ENCODE results near the gene FAM200A.

FAM200A gene

DNA sequence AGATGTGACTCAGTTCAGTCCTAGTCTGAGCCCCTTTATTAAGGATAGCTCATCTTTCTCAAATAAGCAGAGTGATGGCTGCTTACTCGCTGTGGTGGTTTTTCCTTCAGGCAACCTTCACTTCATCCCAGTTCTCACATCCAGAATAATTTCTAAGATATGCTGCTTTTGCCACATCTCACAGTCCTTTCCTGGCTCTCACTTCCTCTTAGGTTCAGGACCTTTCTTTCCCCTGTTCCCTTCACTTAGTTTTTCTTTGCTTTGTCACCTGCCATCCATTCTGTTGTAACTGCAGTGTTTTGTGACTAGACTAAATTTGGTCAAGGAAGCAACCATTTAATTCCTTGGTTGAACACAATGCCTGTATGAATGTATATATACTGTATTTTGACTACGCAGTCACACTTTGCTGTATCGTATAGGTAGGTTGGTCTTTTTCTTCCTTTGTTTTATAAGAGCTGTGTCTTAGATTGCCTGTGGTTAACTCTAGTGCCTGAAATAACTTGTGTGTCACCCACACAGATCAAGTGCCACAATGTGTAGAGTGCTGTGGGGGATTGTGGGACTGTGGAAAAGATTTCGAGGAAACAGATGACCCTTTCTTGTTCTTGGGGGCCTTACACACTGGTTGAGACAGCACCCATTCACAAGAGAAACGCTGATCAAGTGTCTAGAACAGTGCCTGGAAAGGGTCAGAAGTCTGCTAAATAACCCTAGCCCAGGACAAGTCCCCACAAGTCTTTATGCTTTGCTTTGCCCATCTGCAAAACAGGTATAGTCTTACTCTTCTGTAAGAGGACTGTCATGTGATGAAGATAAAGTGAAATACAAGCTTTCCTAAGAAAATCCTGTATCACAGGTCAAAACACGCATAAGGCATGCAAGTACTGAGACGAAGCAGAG is 9.2 kb upstream of the FAM200A start:
- Histone ChIP-seq H3K27me3 (ENCODE audit: insufficient read depth, poor library complexity, severe bottlenecking) (no peaks in the 10 kb centered on the region), H3K9me3 (ENCODE audit: severe bottlenecking) (no peaks in the 10 kb centered on the region), H3K36me3 (ENCODE audit: low read depth) (peaks cover 74% of the 10 kb centered on the region), H3K4me1 (ENCODE audit: insufficient read depth, poor library complexity, severe bottlenecking) (peaks cover 43% of the 10 kb centered on the region), H3K4me3 (ENCODE audit: severe bottlenecking) (no peak overlapping the region), H3K27ac (ENCODE audit: poor library complexity, severe bottlenecking) (peak overlapping the region; percentile 92)
- DNase-seq (ENCODE audit: low spot score): no peak
- TF ChIP-seq, protein P1, sequence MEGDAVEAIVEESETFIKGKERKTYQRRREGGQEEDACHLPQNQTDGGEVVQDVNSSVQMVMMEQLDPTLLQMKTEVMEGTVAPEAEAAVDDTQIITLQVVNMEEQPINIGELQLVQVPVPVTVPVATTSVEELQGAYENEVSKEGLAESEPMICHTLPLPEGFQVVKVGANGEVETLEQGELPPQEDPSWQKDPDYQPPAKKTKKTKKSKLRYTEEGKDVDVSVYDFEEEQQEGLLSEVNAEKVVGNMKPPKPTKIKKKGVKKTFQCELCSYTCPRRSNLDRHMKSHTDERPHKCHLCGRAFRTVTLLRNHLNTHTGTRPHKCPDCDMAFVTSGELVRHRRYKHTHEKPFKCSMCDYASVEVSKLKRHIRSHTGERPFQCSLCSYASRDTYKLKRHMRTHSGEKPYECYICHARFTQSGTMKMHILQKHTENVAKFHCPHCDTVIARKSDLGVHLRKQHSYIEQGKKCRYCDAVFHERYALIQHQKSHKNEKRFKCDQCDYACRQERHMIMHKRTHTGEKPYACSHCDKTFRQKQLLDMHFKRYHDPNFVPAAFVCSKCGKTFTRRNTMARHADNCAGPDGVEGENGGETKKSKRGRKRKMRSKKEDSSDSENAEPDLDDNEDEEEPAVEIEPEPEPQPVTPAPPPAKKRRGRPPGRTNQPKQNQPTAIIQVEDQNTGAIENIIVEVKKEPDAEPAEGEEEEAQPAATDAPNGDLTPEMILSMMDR (IDR thresholded peaks at IDR 0.05; ENCODE audit: poor library complexity, severe bottlenecking): no peak
- ATAC-seq (ENCODE audit: low read depth): peak; percentile 10

DNA sequence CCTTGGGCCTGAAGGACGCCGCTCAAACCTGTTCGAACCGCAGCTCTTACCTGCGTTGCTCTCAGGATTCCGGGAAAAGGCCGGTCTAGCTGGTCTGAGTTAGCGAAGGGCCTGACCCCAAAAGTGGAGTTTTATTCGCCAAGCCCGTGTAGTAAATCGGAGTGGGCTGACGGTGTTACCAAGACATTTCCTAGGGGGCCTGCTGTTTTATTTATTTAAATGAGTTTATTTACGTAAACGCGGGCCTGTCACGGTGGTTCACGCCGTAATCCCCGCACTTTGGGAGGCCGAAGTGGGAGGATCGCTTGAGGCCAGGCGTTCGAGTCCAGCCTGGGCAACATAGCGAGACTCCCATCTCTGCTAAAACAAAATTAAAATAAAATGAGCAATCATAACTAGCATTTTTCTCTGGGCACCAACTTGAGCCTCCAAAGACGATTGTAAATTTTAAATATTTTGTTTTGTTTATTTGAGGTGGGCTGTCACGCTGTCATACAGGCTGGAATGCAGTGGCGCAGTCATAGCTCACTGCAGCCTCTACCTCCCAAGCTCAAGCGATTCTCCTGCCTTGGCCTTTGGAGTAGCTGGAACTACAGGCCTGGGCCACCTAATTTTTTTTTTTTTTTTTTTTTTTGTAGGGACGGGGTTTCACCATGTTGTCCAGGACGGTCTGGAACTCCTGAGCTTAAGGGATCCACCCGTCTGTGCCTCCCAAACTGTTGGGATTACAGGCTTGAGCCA is 7.4 kb upstream of the FAM200A start:
- TF ChIP-seq, protein P1 (IDR thresholded peaks at IDR 0.05; ENCODE audit: poor library complexity, severe bottlenecking): no peak
- Histone ChIP-seq H3K36me3 (ENCODE audit: low read depth) (peaks cover 58% of the 10 kb centered on the region), H3K4me3 (ENCODE audit: severe bottlenecking) (peak overlapping the region; percentile 89), H3K4me1 (ENCODE audit: insufficient read depth, poor library complexity, severe bottlenecking) (peaks cover 43% of the 10 kb centered on the region), H3K27ac (ENCODE audit: poor library complexity, severe bottlenecking) (peak overlapping the region; percentile 92), H3K9me3 (ENCODE audit: severe bottlenecking) (no peaks in the 10 kb centered on the region), H3K27me3 (ENCODE audit: insufficient read depth, poor library complexity, severe bottlenecking) (no peaks in the 10 kb centered on the region)
- ATAC-seq (ENCODE audit: low read depth) (peak; percentile 6; the same call in 2 of the 3 replicates), DNase-seq (ENCODE audit: low spot score) (no peak)

DNA sequence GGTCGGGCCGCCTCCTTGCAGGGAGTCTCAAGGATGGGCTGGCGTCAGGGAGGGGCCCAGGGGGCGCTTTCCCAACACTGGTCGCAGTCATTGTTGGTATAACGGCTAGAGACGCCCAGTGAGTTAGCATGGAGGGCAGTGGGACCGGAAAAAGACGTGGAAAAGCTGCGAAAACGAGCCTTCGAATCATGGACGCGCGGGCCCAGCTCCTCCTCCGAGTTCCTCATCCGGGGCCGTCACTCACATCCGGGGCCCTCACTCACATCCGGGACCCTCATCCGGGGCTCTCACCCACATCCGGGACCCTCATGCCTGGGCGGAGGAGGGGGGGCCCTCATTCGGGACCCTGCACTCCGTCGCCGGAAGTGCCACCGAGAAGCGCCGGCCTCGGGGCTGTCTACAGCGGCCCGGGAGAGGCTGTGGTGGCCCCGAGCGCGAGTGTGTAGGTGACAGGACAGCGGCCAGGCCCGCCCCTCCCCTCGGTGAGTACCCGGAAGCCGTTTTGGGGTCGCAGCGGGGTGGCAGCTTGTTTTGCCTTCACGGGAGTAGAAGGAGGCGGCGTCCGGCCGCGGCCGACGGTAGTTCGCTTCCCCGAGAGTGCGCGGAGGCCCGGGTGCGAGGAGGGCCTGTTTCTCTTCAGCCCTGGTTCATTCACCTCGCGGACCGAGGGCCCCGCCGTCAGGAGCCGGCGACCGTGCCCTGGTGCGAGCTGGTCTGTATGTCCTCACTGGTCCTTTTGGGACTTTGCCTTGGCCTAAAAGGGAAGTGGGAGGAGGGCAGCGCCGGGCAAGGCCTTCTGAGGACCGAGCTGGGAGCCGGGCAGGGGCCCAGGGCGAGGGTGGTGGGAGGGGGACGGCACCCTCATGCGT is 6.6 kb upstream of the FAM200A start, which contains the start of gene ZNF655:
Gene ZNF655 (plus strand): TSS at position 337 of the 869 bp plus-strand sequence. CDS start 1,918 bp downstream, outside the sequence.
- TF ChIP-seq, protein P1 (IDR thresholded peaks at IDR 0.05; ENCODE audit: poor library complexity, severe bottlenecking): no peak
- H3K9me3 ChIP-seq (ENCODE audit: severe bottlenecking): no peaks in the 10 kb centered on the region
- peaks cover 50% of the 10 kb centered on the region for H3K36me3 ChIP-seq (ENCODE audit: low read depth)

DNA sequence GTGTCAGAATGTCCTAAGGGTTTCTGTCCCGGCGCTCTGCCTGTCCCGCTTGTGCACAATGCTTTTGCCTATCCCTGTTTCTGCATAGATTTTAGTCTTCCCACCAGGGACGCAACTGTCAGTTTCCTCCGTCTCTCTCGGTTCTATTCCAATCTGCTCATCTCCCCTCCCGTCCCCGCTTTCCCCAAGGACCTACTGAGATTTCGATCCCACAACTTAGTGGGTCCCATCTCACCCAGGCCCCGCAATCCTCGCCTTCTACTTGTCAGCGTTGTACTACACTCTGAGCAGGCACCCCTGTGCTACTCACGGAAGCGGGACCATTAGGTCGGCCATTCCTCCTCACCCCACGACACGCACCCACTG is 6.0 kb upstream of the FAM200A start:
- H3K27ac ChIP-seq (ENCODE audit: poor library complexity, severe bottlenecking): peak overlapping the region; percentile 92
- H3K4me3 ChIP-seq (ENCODE audit: severe bottlenecking): peak overlapping the region; percentile 89
- H3K36me3 ChIP-seq (ENCODE audit: low read depth): peaks cover 44% of the 10 kb centered on the region
- no peak for DNase-seq (ENCODE audit: low spot score)
- H3K4me1 ChIP-seq (ENCODE audit: insufficient read depth, poor library complexity, severe bottlenecking): peaks cover 29% of the 10 kb centered on the region
- H3K9me3 ChIP-seq (ENCODE audit: severe bottlenecking): no peaks in the 10 kb centered on the region
- H3K27me3 ChIP-seq (ENCODE audit: insufficient read depth, poor library complexity, severe bottlenecking): no peaks in the 10 kb centered on the region
- peak; percentile 37 for ATAC-seq (ENCODE audit: low read depth)
- TF ChIP-seq, protein P1 (IDR thresholded peaks at IDR 0.05; ENCODE audit: poor library complexity, severe bottlenecking): no peak

More for the DNA sequence above, 6.6 kb upstream of the FAM200A start, which contains the start of gene ZNF655:
- Histone ChIP-seq H3K27ac (ENCODE audit: poor library complexity, severe bottlenecking) (peak within 1 kb of the TSS; percentile 92), H3K4me1 (ENCODE audit: insufficient read depth, poor library complexity, severe bottlenecking) (peaks cover 35% of the 10 kb centered on the region), H3K4me3 (ENCODE audit: severe bottlenecking) (peak within 1 kb of the TSS; percentile 89), H3K27me3 (ENCODE audit: insufficient read depth, poor library complexity, severe bottlenecking) (no peaks in the 10 kb centered on the region)
- ATAC-seq (ENCODE audit: low read depth): peak; percentile 69
- peak; percentile 88 for DNase-seq (ENCODE audit: low spot score)
